HG03469 (cell line): ENCODE measurements around the gene COMP.

Source experiments
- ATAC-seq: cut with Tn5 transposase; IDR thresholded peaks from one replicate; pipeline ENCODE4 v1.9.1; 2021; ENCODE audit warnings: mild to moderate bottlenecking, moderate library complexity, moderate number of reproducible peaks; ENCODE audit not compliant: unreplicated experiment

COMP gene

DNA sequence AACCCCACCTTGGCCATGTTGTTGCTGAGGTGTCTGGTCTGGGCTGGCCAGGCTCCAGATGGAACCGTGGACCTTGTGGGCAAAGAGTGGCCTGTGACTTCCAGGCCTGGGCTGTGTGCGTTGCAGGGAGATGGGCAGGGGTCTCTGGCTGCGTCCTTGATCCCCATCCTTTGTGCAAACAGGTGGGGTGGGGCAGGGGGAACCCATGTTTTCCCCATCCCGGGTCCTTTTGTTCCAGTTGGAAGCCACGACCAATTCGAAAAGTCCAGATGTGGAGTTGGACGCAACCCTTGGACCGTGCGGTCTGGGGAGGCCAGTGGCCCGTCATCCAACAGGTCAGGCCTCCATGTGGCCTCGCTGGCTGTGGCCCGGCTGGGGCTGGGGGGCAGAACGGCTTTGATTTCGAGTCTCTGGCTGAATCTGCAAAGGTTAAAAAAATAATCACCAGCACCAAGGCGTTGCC lies 13.1 kb upstream of the COMP start:
- no peak for ATAC-seq

DNA sequence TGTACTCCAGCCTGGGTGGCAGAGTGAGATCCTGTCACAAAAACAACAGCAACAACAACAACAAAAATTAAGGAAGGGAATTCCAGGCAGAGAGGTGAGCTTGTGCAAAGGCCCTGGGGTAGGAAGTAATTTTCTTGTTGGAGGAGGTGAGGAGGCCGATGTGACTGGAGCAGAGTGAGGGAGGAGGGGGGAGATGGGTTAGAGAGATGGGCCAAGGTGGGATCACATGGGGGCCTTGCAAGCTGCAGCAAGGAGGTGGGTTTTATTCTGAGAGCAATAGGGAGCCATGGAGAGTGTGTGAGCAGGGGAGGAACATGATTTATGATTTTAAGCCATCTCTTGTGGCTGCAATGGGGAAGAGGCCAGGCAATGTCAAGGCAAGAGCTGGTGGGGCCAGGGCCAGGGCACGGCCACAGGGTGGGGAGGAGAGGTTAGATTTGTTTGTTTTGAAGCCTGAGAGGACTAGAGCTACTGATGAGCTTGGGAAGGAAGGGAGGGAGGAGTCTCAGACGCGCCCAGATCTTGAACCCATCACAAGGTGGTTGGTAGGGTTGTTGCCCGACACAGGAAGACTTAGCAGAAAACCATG lies 12.5 kb upstream of the COMP start:
- no peak for ATAC-seq

DNA sequence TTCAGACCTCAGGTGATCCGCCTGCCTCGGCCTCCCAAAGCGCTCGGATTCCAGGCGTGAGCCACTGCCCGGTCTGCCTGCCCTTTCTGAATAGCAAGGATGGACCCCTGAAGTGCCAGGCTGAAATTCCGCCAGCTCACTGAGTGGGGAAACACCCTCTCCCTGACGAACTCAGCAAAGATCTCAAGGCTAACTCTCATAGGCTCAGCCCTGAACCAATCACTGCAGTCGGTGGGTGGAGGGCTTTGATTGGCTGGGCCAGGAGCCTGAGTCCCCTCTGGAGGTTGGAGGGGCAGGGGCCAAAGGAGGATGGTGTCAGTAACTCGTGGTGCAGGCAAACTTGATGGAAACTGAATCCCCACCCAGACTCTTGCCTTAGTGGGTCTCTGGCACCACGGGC lies 11.2 kb upstream of the COMP start:
- no peak for ATAC-seq

DNA sequence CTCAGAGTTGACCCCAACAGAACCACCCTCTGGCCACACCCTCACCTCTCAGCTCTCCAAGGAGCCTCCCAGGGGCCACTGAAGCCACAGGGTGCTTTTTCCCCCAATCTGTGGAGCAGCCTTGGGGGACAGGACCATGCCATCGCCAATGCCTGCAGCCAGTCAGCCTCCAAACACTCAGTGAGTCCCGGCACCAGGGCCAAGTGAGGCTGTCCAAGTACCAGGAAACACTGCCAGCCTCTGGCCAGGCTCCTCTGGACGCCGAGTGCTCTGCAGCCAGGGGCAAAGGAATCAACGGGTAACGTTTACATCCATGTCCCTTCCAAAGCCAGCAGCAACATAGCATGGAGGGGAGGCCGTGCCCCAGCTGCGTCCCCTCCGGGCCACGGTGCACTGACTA lies 9.5 kb upstream of the COMP start:
- no peak for ATAC-seq

DNA sequence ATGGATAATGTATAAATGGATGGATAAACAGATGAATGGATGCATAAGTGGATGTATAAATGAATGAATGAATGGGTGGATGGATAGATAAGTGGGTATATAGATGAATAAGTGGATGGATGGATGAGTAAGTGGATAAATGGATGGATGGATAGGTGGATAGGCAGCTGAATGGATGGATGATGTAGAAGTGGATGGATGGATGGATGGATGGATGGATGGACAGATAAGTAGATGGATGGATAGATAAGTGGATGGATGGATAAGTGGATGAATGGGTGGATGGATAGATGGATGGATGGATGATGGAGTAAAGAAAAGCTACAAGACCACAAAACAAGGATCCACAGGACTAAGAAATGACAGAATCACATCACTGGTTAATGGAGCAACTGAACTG lies 9.0 kb upstream of the COMP start:
- ATAC-seq: no peak

DNA sequence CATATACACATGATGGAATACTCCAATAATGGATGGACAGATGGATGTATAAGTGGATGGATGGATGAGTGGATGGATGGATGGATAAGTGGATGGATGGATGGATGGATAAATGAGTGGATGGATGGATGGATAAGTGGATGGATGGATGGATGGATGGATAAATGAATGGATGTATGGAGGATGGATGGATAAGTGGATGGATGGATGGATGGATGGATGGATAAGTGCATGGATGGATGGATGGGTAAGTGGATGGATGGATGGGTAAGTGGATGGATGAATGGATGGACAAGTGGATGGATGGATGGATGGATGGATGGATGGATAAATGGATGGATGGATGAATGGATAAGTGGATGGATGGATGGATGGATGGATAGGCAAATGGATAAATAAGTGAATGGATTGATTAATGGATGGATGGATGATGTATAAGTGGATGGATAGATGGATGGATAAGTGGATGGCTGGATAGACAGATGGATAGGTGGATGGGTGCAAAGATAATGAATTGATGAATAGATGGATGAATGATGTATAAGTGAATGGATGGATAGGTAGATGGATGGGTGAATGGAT lies 8.4 kb upstream of the COMP start:
- ATAC-seq: no peak

DNA sequence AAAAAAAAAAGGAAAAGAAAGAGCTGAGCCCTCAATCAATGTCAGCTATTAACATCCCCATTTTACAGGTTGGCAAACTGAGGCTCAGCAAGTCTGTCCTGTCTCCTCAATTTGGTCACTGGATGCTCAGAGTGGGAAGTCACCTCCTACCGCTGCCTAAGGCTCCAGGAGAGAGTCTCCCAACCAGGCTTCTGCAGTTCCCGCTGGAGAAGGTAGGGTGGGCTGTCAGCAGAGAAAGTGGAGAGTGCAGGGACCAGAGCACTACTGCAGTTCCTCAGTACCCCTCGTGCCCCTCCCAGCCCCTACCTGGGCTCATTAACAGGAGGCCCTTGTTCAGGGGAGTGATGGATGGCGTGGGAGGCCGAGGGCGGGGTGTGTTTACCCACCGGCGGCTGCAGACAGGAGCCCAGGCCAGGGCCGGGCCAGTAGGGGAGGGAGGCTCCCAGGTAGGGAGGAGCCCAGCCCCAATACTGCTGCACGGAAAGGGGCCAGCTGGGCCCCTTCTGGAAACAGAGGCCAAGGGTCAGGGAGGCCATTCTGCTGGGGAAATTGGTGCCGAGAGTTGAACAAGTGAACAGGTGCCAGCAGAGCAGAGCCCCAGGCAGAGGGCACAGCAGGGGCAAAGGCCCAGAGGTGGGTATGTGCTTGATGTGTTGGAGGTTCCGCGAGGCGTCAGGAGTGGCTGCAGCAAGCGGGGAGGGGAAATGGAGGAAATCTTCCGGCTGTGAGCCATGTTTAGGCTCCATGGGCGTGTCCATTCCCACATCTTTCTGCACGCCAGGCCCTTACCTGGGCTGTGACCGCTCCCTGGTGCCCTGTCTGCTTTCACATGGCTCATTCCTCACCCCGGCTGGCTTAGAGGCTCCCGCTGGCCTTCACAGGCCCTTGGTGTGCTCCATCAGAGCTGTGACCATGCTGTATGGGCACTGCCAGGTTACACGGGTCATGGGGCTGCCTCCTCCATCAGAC lies 7.6 kb upstream of the COMP start:
- no peak for ATAC-seq

DNA sequence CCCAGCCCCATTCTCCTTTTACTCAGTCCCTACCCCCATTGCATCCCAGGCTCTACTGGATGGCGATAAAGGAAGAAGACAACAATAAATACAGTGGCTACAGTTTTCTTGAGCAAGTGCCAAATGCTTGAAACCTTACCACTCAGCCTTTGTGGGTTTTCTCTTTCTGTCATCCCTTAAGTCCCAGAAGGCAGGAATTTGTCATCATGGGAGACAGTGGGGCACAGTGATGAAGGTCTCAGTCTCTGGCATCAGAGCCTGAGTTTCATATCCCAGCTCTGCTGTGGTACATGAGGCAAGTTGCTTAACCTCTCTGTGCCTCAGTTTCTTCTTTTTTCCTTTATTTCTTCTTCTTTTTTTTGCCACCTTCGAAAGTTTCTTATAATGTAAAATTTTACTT lies 5.1 kb upstream of the COMP start:
- no peak for ATAC-seq

DNA sequence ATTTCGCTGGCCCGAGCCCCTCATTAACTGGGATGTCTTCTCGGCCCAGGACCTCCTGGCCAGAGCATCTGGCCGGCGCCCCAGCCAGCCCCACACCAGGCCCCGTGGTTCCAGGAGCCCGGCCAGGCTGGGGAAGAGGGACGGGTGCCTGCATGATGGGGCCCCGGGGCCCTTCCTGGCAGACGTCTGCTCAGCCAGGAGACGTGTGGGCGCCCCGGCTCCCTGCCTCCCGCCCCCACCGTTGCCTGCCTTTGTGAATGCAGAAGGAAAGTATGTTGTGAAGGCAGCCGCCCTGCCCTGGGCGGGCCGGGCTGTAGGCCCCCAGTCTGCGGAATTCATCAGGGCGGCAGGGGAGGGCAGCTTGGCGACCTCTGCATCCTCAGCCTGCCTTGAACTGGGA lies 4.4 kb upstream of the COMP start:
- no peak for ATAC-seq

DNA sequence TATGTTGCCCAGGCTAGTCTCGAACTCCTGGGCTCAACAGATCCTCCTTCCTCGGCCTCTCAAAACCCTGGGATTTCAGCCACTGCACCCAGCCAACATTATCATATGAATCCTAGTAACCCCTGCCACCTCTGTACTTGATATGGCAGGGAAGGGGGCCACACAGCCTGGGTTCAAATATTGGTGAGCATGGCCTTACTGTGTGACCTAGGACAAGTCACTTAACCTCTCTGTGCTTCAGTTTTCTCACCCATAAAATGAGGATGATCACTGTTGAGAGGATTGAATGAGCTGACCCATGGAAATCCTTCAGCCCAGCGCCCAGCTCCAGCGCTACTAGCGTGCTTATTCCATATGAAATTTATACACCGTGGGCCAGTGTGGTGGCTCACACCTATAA lies 3.6 kb upstream of the COMP start:
- no peak for ATAC-seq

DNA sequence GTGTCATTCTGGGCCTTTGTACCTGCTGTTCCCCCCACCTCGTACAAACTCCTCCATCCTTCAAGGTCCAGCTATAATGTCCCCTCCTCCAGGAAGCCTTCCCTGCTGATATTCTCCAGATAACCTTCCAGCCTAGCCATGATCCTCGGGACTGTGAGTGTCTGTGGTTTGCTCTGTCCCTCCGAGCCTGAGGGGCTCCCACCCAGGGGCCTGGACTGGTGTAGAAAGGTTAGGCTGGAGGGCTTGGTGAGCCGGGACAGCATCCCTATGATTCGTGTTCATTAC lies 2.9 kb upstream of the COMP start:
- no peak for ATAC-seq

DNA sequence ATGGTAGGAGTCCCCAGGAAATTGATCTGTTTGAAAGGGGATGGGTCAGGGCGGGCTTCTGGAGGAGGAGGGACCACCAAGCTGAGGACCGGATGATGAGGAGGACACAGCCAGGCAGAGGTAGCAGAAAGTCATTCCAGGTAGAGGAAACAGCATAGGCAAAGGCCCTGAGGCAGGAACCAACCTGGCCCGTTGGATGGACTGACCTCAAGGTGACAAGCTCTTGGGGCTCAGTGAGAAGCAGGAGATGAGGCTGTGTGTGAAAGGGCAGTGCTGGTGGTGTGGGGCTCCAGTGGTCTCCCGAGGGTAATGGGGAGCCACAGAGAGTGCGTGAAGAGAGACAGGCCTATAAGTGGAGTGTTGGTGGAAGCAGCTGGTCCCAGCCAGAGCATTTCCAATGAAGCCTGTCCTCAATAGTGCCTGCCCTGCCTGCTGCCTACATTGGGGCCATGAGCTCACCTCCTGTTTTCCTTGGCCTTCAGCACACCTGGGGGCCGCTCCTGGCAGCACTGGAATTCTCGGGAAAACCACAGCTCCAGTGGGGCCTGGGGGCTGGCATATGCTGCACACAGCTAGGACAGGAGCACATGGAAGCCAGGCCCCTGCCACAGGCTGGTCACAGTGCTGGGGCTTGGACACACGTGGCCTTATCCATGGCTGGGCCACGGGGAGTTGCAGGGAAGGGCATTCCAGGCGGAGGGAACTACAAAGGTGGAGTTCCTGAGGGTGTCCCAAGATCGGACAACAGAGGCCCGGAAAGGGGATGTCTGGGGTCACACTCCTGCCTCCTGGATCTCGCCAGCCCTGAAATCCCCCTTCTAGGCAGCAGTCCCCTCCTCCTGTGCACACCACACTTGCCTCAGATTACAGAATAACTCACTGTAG lies 2.3 kb upstream of the COMP start:
- ATAC-seq: no peak

DNA sequence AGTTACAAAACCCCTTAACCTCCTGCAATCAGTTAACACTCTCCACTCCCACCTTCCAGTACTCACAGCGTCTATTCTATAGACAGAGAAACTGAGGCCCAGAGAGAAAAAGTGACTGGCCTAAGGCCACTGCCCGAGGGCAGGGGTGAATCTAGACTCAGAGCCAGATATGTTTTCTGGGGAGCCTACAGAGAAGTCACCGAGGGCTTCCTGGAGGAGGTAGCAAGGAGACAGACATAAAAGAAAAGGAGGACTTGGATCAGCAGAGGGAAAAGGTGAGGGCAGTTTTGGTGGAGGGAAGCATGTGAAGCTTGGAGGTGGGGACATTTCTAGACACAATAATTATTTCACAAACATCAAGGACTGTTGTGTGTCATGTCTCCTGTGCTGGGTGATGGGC lies 1.6 kb upstream of the COMP start:
- no peak for ATAC-seq

DNA sequence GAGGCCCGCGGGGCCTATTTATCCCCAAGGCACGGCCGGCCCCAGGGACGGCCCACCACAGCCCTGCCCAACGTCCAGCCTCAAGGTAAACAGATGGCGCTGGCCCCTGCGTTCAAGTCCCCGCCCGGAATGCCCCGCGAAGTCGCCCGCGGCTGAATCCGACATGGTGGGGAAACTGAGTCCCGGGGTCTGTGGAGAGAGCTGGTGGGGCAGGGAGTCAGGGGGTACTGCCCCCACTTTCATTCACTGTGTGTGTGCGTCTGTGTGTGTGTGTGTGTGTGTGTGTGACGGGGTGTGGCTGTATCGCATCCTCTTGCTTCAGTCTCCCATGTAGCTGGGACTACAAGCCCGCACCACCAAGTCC lies 192 bp upstream of the COMP start:
- ATAC-seq: no peak

DNA sequence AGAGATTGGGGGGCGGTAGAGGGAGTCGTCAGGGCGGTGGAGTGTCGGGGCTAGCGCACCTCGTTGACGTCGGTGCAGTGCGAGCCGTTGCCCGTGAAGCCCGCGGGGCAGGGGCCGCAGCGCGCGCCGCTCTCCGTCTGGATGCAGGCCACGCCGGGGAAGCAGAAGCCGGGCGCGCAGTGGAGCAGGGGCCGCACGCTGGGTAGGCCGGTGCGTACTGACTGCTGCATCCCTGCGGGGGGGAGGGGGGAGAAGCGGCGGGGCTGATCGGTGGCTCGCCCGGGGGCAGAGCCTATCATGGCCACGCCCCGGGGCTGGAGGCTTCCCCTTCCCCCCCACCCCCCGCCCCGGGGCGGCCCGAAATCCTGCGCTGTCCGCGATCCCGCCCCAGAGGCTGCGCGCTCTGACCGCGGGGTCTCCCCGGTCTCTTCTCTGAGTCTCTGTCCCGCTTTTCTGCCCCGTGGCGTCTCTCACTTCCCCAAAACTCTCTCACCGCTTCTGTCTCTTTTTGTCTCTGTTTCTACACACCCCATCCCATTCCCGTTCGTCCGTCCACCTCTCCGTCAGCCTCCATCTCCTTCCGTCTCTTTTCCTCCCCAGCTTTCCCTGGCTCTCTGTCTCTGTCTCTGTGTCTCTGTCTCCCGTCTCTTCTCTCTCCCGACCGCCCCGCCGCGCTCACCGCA lies 1.1 kb downstream of the COMP start:
- no peak for ATAC-seq

DNA sequence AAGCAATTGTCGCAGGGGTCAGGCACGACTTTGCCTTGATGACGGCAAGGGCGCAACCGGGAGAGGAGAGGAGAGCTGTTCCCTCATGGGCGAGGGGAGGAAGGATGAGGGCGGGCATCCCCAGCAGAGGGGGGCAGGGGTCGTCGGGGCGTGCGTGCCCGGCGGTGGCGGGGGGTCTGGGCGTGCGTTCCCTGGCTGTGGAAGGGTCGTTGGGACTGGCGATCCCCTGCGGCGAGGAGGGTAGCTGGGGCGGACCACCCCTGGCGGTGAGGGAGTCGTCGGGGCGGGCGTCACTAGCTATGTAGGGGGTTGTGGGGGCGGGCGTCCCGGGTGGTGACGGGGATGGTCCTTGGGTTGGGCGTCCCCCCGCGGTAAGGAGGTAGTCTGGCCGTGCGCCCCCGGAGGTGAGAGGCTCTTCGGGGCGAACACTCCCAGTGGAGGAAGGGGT lies 1.7 kb downstream of the COMP start:
- no peak for ATAC-seq

DNA sequence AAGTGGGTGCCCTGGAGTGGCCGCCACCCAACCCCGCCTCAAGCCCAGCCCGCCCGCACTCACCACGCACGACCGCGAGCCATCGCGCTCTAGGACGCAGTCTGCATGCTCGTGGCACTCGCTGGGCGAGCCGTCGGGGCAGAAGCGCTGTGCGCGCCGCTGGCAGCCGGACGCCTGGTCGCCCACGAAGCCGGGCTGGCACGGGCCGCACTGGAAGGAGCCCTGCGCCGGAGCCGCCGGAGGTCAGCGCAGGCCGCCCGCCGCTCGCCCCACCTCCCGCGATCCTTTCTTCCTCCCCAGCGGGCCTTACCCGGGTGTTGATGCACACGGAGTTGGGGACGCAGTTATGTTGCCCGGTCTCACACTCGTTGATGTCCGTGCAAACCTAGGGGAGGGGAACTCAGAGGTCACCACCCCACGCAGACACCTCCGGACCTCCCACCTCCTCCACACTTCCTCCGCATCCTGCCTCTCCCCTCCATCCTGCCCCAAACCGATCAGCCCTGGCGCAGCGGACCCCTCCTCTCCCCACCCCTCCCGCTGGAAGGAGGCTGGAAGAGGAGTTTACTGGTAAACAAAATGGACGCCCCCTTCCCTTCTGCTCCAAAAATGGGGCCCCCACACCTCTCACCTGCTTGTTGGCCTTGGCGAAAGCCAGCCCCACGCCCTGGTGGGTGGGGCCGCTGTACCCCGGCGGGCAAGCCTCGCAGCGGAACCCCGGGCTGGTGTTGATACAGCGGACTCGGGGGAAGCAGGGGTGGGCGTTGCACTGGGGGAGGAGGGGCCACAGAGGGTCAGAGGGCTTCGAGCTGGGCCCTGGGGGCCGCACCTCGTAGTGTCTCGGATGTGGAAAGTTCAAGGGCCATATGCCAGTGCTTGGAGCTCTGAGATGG lies 2.3 kb downstream of the COMP start:
- no peak for ATAC-seq

DNA sequence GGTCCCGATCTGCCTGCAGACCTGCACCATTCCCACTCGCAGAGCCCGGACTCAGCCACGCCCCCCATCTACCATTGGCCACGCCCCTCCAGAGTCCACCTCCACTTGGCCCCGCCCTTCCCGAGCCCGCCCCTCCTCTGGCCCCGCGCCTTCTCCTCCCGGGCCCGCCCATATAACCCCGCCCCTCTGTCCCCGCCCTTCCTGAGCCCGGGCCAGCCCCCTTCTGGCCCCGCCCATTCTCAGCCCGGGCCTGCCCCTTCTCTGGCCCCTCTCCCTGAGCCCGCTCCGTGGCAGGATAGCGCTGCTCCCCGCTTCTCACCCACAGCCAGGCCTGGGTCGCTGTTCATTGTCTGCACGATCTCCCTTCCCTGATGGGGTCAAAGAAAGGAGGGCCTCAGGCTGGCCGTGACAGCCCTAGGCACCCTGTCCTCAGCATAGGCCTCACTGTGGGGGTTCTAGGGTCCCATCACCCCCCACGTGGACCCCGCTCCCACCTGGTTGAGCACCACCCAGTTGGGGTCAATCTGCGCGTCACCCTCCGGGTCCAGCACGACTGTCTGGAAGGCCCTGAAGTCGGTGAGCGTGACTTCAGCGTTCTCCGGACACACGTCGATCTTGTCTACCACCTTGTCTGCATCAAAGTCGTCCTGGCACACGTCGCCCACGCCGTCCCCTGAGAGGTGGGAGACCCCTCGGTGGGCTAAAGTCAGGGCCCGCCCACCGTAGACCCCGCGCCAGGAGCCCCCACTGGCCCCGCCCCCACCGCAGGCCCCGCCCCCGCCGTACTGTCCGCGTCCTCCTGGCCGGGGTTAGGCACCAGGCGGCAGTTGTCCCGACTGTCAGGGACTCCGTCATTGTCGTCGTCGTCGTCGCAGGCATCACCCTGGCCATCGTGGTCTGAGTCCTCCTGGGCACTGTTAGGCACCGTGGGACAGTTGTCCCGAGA lies 5.7 kb downstream of the COMP start:
- no peak for ATAC-seq

DNA sequence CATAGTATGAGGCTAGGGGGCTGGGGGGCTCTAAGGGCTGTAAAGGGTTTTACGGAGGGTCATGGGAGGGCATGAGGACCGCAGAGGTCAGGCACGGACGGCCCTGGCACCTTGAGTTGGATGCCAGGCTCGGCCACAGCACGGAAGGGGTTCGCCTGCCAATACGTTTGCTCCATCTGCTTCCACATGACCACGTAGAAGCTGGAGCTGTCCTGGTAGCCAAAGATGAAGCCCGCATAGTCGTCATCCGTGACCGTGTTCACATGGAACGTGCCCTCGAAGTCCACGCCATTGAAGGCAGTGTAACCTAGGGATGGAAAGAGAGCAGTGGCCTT lies 6.4 kb downstream of the COMP start:
- ATAC-seq: no peak
